Mesodermal cell (in vitro differentiated cells): Measurements from ENCODE around the gene IFI27.

Source experiments
- H3K27ac ChIP-seq: 2 replicates; pipeline ENCODE4 v1.7.0; 2013; ENCODE audit warnings: mild to moderate bottlenecking, low read depth, low read length, moderate library complexity; ENCODE audit not compliant: severe bottlenecking
- H3K36me3 ChIP-seq: 2 replicates; pipeline ENCODE4 v1.7.1; 2013; ENCODE audit warnings: mild to moderate bottlenecking, low read length, moderate library complexity; ENCODE audit not compliant: control insufficient read depth, insufficient read depth
- H3K4me1 ChIP-seq: one replicate; pipeline ENCODE4 v1.7.1; 2013; ENCODE audit warnings: mild to moderate bottlenecking, low read length; ENCODE audit not compliant: insufficient read depth, control insufficient read depth, poor library complexity, severe bottlenecking
- H3K4me3 ChIP-seq: 2 replicates; pipeline ENCODE4 v1.7.0; 2013; ENCODE audit warnings: low read length, control low read depth, mild to moderate bottlenecking; ENCODE audit not compliant: insufficient read depth, poor library complexity, severe bottlenecking; ENCODE audit errors: extremely low read depth
- H3K9me3 ChIP-seq: 2 replicates; pipeline ENCODE4 v1.7.1; 2013; ENCODE audit warnings: mild to moderate bottlenecking, low read length, moderate library complexity; ENCODE audit not compliant: control insufficient read depth
- WGBS, 2 experiments: methylation state at CpG; one replicate each; pipeline ENCODE4 v1.1.5; 2013; ENCODE audit warnings: missing lambda C conversion rate in 2 of 2; ENCODE audit not compliant: insufficient coverage in 2 of 2; 5-methylcytosine and 5-hydroxymethylcytosine counted together

The IFI27 gene

DNA sequence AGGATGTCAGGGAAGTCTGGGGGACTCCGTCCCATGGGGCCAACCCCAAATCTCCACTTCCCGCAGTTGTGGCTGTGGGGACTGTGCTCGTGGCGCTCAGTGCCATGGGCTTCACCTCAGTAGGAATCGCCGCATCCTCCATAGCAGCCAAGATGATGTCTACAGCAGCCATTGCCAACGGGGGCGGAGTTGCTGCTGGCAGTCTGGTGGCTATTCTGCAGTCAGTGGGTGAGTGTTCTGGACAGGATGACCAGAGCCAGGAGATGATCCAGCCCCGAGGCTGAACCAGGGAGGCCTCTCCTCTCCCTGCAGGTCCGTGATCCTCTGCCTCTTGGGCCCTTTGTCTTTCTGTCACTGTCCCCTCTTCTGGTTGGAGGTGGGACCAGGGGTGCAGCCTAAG is 8.8 kb upstream of the IFI27 start:
- WGBS, 2 experiments = 95 to 100% methylated on average over 5 to 10 of the region's 10 CpGs

DNA sequence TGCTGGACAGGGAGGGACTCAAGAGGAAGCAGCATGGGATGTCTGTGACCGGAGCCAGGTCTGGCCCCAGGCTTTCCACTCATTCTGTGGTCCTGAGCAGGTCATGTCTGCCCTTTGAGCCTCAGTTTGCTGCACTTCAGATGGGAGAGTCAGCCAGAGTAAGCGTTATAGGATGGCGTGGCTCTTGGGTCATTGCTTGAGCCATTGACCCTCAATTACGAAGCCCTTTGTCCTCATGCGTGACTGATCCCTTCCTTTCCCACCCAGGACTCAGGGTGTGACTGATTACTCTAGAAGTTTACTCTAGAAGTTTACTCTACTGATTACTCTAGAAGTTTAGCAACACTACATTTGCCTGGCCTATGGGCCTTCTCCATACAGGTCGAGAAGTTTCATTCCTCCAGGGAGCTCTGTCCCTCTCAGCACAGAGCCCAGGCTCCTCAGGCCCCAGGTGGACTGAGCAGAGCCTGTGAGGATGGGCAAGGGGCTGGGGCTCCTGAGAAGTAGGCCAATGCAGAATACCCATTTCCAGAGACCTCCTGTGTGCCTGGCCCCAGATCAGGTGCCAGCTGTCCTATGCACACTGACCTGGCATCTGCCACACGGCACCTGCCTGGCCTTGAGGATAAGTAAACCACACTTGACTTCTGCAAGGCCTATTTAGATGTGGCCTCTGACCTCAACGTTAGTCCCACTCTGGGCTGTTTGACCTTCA is 7.6 kb upstream of the IFI27 start:
- WGBS, 2 experiments = 89 to 96% methylated on average over 6 to 8 of the region's 8 CpGs
- H3K4me3 ChIP-seq = no peak overlapping the region
- no peaks in the 10 kb centered on the region for H3K9me3 ChIP-seq
- peaks cover 19% of the 10 kb centered on the region for H3K4me1 ChIP-seq
- H3K36me3 ChIP-seq = peaks cover 7% of the 10 kb centered on the region
- no peak overlapping the region for H3K27ac ChIP-seq

More for the DNA sequence above, 8.8 kb upstream of the IFI27 start:
- peaks cover 19% of the 10 kb centered on the region for H3K4me1 ChIP-seq
- H3K36me3 ChIP-seq = peaks cover 12% of the 10 kb centered on the region
- H3K9me3 ChIP-seq = no peaks in the 10 kb centered on the region
- no peak overlapping the region for H3K4me3 ChIP-seq
- H3K27ac ChIP-seq = no peak overlapping the region

DNA sequence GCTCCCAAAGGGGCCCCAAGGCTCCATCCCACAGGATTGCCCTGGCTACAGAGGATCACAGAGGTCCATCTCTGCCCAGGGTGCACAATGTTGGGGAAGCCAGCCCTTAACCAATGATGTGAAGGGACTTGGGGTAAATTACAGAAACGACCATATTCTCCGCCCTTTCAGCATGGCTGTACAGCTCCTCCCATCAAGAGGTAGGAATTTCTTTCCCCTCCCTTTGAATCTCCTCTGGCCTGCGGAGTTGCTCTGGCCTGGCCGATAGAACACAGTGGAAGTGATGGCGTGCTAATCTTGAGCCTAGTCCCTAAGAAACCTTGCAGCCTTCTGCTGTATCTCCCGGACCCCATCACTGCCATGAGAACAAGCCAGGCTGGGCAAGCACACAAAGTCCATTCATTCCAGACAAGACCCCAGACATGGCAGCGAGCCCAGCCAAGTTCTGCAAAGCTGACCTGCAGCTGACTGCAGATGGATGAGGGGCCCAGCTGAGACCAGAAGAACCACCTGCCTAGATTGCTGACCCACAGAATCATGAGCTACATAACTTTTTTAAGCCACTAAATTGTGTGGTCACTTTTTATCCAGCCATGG is 6.9 kb upstream of the IFI27 start:
- Histone ChIP-seq H3K27ac (no peak overlapping the region), H3K4me3 (no peak overlapping the region), H3K4me1 (peaks cover 19% of the 10 kb centered on the region), H3K9me3 (no peaks in the 10 kb centered on the region), H3K36me3 (peaks cover 6% of the 10 kb centered on the region)
- WGBS, 2 experiments = 89% methylated on average over 5 to 6 of the region's 7 CpGs

DNA sequence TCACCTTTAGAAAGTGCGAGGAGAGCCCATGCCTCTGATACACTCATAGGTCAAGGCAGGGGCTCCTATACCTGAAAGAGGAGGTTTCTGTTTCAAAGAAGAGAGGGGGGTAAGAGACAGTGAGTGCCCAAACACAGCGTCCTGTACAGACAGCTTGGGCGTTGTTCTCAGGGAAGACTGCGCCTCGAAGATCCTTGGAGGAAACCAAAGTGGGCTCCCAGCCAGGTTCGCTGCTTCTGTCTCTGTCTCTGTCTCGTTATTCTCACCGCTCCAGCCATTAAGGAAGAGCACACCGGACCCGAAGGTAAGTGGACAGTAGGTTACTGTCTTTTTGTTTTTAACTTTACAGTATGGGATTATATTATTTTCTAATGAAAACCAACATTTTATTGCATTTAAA is 5.8 kb upstream of the IFI27 start:
- no peak overlapping the region for H3K4me3 ChIP-seq
- WGBS, 2 experiments = 89 to 98% methylated on average over 5 of the region's 10 CpGs
- H3K27ac ChIP-seq = no peak overlapping the region
- peaks cover 2% of the 10 kb centered on the region for H3K36me3 ChIP-seq
- no peaks in the 10 kb centered on the region for H3K9me3 ChIP-seq
- peaks cover 19% of the 10 kb centered on the region for H3K4me1 ChIP-seq

DNA sequence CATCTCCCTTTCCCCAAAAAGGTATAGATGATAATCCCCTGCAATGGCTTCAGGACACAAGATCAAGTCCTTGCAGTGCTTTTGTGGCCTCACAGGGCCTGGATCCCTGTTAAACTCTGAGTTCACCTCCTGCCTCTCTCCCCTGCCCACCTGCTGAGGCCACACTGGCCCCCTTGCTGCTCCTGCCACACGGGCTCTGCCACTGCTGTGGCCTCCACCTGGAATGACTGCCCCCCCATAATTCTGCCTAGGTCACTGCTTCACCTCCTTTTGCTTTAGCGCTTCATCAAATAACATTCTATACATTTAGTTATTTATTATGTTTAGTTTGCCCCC is 653 bp upstream of the IFI27 start:
- Histone ChIP-seq H3K9me3 (no peaks in the 10 kb centered on the region), H3K36me3 (no peaks in the 10 kb centered on the region), H3K4me1 (no peaks in the 10 kb centered on the region), H3K4me3 (no peak overlapping the region), H3K27ac (no peak overlapping the region)
- WGBS, 2 experiments = no CpG with 5 or more reads among the region's 2 CpGs

DNA sequence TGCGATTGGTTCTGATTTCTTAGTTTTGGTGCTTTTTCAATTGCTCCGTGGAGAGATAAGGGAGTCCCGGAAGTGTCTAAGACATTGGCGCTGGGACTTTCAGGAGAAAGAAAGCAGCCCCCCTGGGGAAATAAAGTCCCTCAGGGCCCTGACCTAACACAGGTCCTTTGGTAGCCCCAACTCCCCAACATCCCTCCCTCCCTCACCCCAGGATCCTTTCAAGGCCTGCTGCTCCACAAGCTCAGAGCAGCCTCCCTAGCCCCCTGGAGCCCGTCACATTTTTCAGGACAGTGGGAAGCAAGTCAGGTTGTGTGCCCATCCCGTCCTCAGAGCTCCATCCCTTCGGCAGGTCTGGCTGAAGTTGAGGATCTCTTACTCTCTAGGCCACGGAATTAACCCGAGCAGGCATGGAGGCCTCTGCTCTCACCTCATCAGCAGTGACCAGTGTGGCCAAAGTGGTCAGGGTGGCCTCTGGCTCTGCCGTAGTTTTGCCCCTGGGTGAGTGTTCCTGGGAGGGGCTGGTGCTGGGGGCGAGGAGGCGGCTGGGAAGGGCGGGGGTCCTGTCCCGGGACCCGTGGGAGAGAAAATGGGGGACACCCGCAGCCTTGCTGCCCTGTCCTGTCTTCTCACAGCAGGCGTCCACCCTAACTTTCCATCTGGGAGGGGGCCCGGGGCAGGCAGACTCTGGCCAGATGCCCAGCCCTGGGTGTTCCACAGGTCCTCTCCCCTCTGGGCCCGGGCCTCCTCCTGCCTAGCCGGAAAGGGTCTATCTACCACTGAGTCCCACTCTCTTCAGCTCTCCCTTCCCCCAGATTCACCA is 950 bp downstream of the IFI27 start:
- 89 to 90% methylated on average over 13 to 16 of the region's 20 CpGs for WGBS, 2 experiments
- no peaks in the 10 kb centered on the region for H3K4me1 ChIP-seq
- no peak overlapping the region for H3K4me3 ChIP-seq

DNA sequence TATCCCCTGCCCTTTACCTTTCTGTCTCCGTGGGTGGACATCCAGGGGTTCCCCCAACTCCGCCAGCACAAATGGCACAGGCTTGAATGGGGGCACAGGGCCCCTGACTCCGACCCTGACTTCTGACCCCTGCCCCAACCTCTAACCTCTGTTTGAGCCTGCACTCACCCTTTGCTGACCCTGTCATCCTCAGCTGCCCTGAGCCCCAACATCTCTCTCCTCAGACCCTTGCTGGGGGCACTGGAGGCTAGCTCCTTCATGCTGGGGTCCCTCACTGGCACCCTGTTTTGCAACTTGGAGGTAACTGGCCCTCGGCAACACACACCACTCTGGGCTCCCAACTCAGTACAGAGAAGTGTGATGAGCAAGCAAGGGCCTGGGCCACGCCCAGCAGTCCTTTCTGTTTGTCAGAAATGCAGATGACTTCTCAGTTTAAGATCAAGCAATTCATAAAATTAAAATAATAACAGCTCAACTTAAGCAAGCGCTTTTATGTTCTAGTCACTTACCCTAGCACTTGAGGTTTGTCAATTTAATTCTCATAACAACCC is 2.1 kb downstream of the IFI27 start:
- Histone ChIP-seq H3K9me3 (no peaks in the 10 kb centered on the region), H3K4me1 (no peaks in the 10 kb centered on the region), H3K36me3 (no peaks in the 10 kb centered on the region), H3K27ac (no peak overlapping the region), H3K4me3 (no peak overlapping the region)
- 87 to 100% methylated on average over 4 to 5 of the region's 6 CpGs for WGBS, 2 experiments

More for the DNA sequence above, 950 bp downstream of the IFI27 start:
- no peaks in the 10 kb centered on the region for H3K9me3 ChIP-seq
- no peaks in the 10 kb centered on the region for H3K36me3 ChIP-seq
- no peak overlapping the region for H3K27ac ChIP-seq

DNA sequence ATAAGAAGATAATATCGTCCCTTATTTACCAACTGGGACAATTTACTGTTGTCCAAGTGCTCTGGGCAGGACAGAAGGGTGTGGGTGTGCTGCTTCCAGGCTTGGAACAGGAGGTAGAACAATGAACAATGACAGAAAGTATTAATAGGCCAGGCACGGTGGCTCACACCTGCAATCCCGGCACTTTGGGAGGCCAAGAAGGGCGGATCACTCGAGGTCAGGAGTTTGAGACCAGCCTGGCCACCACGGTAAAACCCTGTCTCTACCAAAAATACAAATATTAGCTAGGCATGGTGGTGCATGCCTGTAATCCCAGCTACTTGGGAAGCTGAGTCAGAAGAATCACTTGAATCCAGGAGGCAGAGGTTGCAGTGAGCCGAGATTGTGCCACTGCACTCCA is 2.5 kb downstream of the IFI27 start:
- H3K36me3 ChIP-seq = no peaks in the 10 kb centered on the region
- no peak overlapping the region for H3K27ac ChIP-seq
- no peaks in the 10 kb centered on the region for H3K9me3 ChIP-seq
- WGBS, 2 experiments = 90 to 95% methylated on average over 6 to 7 of the region's 7 CpGs
- no peaks in the 10 kb centered on the region for H3K4me1 ChIP-seq
- H3K4me3 ChIP-seq = no peak overlapping the region

DNA sequence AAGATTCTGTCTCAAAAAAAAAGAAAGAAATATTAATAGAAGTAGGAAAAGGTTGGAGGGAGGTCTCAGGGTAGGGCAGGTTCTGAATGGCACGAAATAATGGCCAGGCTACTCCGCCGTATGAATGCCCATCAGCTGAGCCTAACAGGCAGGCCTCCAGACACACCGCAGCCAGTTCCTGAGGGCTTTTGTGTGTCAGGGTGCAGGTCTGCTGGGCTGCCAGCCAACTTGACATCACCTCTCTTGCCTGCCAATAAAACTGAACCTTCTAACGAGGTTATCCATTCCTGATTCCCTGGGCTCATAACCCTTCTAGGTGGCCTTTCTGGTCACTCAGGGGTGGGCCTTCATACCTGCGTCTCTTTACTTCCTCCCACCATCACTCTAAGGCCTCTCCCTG is 3.0 kb downstream of the IFI27 start:
- no peaks in the 10 kb centered on the region for H3K36me3 ChIP-seq

DNA sequence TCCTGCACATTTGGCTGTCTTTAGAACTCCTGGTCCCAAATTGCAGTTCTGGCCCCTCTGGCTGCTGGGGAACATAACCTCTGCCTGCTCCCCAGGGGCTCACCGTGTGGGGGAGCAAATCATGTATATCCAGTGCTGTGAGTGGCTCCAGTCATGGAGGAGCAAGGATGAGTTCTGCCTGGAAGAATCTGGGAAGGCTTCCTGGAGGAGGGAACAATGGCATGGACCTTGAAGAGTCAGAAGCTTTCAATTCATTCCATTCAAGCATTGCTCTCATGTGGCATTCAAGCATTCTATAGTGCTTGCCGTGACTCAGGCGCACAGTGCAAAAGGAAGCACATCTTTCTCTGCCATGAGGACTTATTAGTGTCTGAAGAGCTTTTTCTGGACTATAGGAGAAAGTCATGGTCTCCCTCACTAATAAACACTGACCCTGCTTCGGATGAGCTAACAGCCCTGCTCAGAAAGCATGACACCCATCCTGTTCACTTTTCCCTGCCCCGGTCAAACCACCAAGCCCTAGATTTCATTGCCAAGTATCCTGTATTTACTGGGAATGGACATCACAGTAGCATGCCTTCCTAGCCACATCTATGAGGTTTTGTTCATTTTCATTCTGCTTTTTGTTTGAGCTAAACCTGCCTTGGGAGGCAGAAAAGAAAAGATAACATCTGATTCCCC is 3.5 kb downstream of the IFI27 start:
- Histone ChIP-seq H3K9me3 (no peaks in the 10 kb centered on the region), H3K36me3 (no peaks in the 10 kb centered on the region), H3K4me3 (no peak overlapping the region), H3K4me1 (no peaks in the 10 kb centered on the region), H3K27ac (no peak overlapping the region)
- 83 to 95% methylated on average over 3 to 4 of the region's 5 CpGs for WGBS, 2 experiments

More for the DNA sequence above, 3.0 kb downstream of the IFI27 start:
- 76 to 93% methylated on average over 5 to 6 of the region's 6 CpGs for WGBS, 2 experiments
- Histone ChIP-seq H3K4me3 (no peak overlapping the region), H3K27ac (no peak overlapping the region), H3K4me1 (no peaks in the 10 kb centered on the region), H3K9me3 (no peaks in the 10 kb centered on the region)
